ENCODE measurements around the gene CTNNBL1. TPM values are rescaled to one million over a fixed set of nuclear protein-coding genes. Genes with fewer than 3 reads are reported as not detected.

The CTNNBL1 gene
- total RNA-seq, 1 experiment from 2014 or later, result 64.4 TPM

DNA sequence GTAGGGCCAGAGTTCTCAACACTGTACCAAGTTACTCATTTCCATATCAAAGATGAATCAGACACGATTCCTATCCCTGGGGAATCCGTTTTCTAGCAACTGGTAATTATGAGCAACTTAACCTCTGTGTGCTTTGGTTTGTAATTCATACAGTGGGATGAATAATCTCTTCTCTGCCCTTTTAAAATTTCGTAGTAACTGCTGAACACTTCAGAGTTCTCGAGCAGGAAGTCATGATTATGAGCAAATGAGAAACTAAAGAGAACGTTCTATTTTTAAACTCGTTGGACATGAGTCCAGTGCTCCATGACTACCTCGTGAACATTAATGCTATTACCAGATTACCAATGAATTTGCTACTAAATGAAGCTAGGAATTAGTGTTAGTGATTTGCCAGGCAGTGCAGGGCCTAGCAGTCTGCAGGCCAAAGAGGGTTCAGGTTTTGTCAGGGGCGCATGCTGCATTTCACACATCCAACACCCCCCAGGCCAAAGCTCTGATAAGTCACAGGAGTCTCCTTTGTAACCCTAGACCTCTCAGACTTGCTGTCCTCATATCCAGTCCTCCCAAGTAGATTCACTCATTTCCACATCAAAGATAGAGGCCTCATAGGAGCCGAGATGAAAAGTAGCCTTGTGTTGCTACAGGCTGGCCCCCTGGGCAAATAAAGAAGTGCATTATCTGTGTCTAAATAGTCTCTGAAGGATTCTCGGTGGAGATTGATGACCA, 163.3 kb downstream of the CTNNBL1 start:
- TF ChIP-seq NFYB (CRISPR knock-in tag; conservative IDR thresholded peaks at IDR 0.05; ENCODE audit: low read depth), result no peak
- TF ChIP-seq SP1 (CRISPR knock-in tag; conservative IDR thresholded peaks at IDR 0.05), result no peak
- TF ChIP-seq, protein P1, sequence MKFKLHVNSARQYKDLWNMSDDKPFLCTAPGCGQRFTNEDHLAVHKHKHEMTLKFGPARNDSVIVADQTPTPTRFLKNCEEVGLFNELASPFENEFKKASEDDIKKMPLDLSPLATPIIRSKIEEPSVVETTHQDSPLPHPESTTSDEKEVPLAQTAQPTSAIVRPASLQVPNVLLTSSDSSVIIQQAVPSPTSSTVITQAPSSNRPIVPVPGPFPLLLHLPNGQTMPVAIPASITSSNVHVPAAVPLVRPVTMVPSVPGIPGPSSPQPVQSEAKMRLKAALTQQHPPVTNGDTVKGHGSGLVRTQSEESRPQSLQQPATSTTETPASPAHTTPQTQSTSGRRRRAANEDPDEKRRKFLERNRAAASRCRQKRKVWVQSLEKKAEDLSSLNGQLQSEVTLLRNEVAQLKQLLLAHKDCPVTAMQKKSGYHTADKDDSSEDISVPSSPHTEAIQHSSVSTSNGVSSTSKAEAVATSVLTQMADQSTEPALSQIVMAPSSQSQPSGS (CRISPR knock-in tag; IDR thresholded peaks at IDR 0.05; ENCODE audit: borderline replicate concordance, low read depth), result no peak
- TF ChIP-seq, protein P2, sequence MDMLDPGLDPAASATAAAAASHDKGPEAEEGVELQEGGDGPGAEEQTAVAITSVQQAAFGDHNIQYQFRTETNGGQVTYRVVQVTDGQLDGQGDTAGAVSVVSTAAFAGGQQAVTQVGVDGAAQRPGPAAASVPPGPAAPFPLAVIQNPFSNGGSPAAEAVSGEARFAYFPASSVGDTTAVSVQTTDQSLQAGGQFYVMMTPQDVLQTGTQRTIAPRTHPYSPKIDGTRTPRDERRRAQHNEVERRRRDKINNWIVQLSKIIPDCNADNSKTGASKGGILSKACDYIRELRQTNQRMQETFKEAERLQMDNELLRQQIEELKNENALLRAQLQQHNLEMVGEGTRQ (CRISPR knock-in tag; IDR thresholded peaks at IDR 0.05), result no peak
- TF ChIP-seq, protein P3, sequence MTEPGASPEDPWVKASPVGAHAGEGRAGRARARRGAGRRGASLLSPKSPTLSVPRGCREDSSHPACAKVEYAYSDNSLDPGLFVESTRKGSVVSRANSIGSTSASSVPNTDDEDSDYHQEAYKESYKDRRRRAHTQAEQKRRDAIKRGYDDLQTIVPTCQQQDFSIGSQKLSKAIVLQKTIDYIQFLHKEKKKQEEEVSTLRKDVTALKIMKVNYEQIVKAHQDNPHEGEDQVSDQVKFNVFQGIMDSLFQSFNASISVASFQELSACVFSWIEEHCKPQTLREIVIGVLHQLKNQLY (CRISPR knock-in tag; IDR thresholded peaks at IDR 0.05), result no peak
- TF ChIP-seq, protein P4, sequence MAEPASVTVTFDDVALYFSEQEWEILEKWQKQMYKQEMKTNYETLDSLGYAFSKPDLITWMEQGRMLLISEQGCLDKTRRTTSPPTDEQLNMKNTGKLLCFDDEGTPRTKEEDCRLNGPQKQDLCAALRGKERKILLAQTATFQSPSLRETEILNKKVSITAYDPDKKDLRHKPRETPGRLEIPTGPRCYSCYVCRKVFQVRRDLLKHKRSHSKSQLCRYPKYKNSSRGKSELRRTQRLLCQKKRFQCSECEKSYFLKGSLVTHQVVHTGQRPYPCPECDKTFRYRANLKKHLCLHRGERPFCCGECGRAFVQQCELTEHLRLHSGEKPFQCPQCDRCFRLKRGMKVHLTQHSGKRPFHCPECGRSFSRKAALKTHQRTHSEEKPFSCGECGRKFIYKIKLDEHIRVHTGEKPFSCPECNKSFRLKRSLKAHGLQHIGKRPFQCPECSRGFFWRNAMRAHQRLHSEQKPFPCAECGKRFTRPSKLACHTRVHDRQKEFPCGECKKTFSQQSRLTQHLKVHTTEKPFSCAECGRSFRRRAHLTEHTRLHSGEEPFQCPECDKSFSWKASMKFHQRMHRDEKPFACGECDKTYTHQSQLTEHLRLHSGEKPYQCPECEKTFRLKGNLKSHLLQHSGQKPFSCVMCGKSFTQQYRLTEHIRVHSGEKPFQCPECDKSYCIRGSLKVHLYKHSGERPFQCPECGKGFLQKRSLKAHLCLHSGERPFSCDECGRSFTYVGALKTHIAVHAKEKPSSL (CRISPR knock-in tag; conservative IDR thresholded peaks at IDR 0.05), result no peak
- TF ChIP-seq, protein P5, sequence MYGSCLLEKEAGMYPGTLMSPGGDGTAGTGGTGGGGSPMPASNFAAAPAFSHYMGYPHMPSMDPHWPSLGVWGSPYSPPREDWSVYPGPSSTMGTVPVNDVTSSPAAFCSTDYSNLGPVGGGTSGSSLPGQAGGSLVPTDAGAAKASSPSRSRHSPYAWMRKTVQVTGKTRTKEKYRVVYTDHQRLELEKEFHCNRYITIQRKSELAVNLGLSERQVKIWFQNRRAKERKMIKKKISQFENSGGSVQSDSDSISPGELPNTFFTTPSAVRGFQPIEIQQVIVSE (CRISPR knock-in tag; IDR thresholded peaks at IDR 0.05; ENCODE audit: borderline replicate concordance), result no peak
- TF ChIP-seq IRF2 (CRISPR knock-in tag; IDR thresholded peaks at IDR 0.05; ENCODE audit: borderline replicate concordance, low read depth), result no peak
- TF ChIP-seq JAZF1 (CRISPR knock-in tag; IDR thresholded peaks at IDR 0.05), result no peak
- TF ChIP-seq ZNF232 (CRISPR knock-in tag; IDR thresholded peaks at IDR 0.05), result no peak
- Mint-ChIP-seq H3K9me3 (no peaks in the 10 kb centered on the region), H3K36me3 (peaks cover 19% of the 10 kb centered on the region), H3K4me3 (no peak overlapping the region), H3K27ac (no peak overlapping the region), H3K27me3 (ENCODE audit: low read depth) (no peaks in the 10 kb centered on the region), H3K4me1 (0 out of 2 replicates have a peak, but pooled peaks cover 3% of the 10 kb centered on the region)
- ChIA-PET CTCF (interaction anchor here (1.4 kb wide), 1 partner anchor 293 kb away, joined by 5 read pairs; no protein-coding TSS in a partner anchor), POLR2A (no interaction called here)
- no peak for ATAC-seq
- no peak for DNase-seq (ENCODE audit: low spot score)

DNA sequence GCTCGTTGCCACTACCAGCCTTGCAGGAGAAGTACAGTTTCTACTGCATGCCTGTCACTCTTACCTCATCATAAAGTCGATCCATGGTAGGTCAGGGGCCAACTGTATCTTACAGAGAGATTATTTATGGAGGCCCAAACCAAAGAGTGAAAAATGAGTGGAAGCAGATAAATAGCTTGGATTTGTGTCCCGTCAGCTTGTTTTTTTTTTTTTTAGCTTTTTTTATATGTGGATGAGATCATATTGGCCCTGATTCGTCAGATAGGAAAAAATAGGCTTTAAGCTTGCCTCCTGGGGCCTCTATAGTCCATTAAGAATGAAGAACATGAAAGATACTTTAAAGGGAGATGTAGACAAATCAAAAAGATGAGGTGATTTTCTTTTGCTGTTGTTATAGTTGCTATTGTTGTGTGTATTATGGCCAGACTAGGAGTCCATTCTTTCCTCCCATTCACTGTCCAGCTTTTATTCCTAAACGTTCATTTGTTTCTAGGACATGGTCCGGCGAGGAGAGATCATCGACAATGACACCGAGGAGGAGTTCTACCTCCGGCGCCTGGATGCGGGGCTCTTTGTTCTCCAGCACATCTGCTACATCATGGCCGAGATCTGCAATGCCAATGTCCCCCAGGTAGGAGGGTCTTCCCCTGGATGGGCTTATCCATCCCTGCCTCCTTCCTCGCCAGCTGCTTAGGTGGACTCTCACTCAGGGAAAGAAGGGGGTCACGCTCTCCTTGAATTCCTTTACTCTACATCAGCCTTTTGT, 165.8 kb downstream of the CTNNBL1 start:
- Mint-ChIP-seq H3K4me3 (no peak overlapping the region), H3K36me3 (peaks cover 13% of the 10 kb centered on the region), H3K27ac (no peak overlapping the region), H3K4me1 (0 out of 2 replicates have a peak, but pooled peaks cover 3% of the 10 kb centered on the region), H3K9me3 (no peaks in the 10 kb centered on the region), H3K27me3 (ENCODE audit: low read depth) (no peaks in the 10 kb centered on the region)
- CTCF ChIA-PET, result no interaction called here
- no peak for DNase-seq (ENCODE audit: low spot score)
- POLR2A ChIA-PET, result no interaction called here
- no peak for ATAC-seq
- TF ChIP-seq, protein P6, sequence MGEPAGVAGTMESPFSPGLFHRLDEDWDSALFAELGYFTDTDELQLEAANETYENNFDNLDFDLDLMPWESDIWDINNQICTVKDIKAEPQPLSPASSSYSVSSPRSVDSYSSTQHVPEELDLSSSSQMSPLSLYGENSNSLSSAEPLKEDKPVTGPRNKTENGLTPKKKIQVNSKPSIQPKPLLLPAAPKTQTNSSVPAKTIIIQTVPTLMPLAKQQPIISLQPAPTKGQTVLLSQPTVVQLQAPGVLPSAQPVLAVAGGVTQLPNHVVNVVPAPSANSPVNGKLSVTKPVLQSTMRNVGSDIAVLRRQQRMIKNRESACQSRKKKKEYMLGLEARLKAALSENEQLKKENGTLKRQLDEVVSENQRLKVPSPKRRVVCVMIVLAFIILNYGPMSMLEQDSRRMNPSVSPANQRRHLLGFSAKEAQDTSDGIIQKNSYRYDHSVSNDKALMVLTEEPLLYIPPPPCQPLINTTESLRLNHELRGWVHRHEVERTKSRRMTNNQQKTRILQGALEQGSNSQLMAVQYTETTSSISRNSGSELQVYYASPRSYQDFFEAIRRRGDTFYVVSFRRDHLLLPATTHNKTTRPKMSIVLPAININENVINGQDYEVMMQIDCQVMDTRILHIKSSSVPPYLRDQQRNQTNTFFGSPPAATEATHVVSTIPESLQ (CRISPR knock-in tag; IDR thresholded peaks at IDR 0.05), result no peak
- TF ChIP-seq NR2C2 (CRISPR knock-in tag; IDR thresholded peaks at IDR 0.05), result no peak
- no peak for TF ChIP-seq ZNF416 (CRISPR knock-in tag; IDR thresholded peaks at IDR 0.05)
- TF ChIP-seq, protein P7, sequence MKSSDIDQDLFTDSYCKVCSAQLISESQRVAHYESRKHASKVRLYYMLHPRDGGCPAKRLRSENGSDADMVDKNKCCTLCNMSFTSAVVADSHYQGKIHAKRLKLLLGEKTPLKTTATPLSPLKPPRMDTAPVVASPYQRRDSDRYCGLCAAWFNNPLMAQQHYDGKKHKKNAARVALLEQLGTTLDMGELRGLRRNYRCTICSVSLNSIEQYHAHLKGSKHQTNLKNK (CRISPR knock-in tag; IDR thresholded peaks at IDR 0.05), result no peak
- TF ChIP-seq TEAD1 (CRISPR knock-in tag; IDR thresholded peaks at IDR 0.05), result no peak
- TF ChIP-seq, protein P5 (CRISPR knock-in tag; IDR thresholded peaks at IDR 0.05; ENCODE audit: borderline replicate concordance), result no peak
- TF ChIP-seq GRHL2 (CRISPR knock-in tag; IDR thresholded peaks at IDR 0.05; ENCODE audit: insufficient replicate concordance, severe bottlenecking), result no peak
- TF ChIP-seq ZNF219 (CRISPR knock-in tag; IDR thresholded peaks at IDR 0.05; ENCODE audit: borderline replicate concordance), result no peak
- TF ChIP-seq, protein P8, sequence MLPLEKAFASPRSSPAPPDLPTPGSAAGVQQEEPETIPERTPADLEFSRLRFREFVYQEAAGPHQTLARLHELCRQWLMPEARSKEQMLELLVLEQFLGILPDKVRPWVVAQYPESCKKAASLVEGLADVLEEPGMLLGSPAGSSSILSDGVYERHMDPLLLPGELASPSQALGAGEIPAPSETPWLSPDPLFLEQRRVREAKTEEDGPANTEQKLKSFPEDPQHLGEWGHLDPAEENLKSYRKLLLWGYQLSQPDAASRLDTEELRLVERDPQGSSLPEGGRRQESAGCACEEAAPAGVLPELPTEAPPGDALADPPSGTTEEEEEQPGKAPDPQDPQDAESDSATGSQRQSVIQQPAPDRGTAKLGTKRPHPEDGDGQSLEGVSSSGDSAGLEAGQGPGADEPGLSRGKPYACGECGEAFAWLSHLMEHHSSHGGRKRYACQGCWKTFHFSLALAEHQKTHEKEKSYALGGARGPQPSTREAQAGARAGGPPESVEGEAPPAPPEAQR (CRISPR knock-in tag; IDR thresholded peaks at IDR 0.05), result no peak
- no peak for TF ChIP-seq ZNF671 (CRISPR knock-in tag; IDR thresholded peaks at IDR 0.05)
- TF ChIP-seq ZNF396 (CRISPR knock-in tag; IDR thresholded peaks at IDR 0.05; ENCODE audit: borderline replicate concordance), result no peak
- no peak for TF ChIP-seq GTF2I (CRISPR knock-in tag; conservative IDR thresholded peaks at IDR 0.05)
- no peak for TF ChIP-seq ZNF263 (CRISPR knock-in tag; IDR thresholded peaks at IDR 0.05; ENCODE audit: low read depth)
